Kidney epithelial cell (primary cell): ENCODE results near the gene ATP8A1. TPM values are rescaled to one million over a fixed set of nuclear protein-coding genes. Genes with fewer than 3 reads are reported as not detected.
"Not testable (repeated sequence)": the region's sequence is repeated elsewhere in the genome, so short reads cannot be mapped to it uniquely, and the experiment has no call there.

ENCODE experiments used
- DNase-seq: peaks from one replicate; pipeline ENCODE4 v3.0.0-alpha.2; 2010; ENCODE audit warnings: low read depth
- H3K27me3 ChIP-seq: 2 replicates; pipeline ENCODE4 v1.6.0; 2011; ENCODE audit warnings: low read length; ENCODE audit not compliant: control insufficient read depth, insufficient read depth
- H3K36me3 ChIP-seq: 2 replicates; pipeline ENCODE4 v1.5.1; 2011; ENCODE audit warnings: low read length; ENCODE audit not compliant: control insufficient read depth, insufficient read depth
- H3K4me3 ChIP-seq: 2 replicates; pipeline ENCODE4 v1.5.1; 2011; ENCODE audit warnings: low read depth, mild to moderate bottlenecking, control low read depth, low read length
- CTCF ChIP-seq: IDR thresholded peaks from 2 replicates; pipeline ENCODE4 v1.5.1; 2011; ENCODE audit warnings: mild to moderate bottlenecking, moderate library complexity, low read length, control low read depth, inconsistent platforms; ENCODE audit not compliant: insufficient read depth, poor library complexity, severe bottlenecking
- total RNA-seq: library from RNA; depleted of rRNA; stranded (reverse); fragments of >200 nt; gene quantifications from 2 replicates; pipeline ENCODE4 v1.2.3, GENCODE V29; 2015

The ATP8A1 gene
- total RNA-seq, 1 donor from 2014 or later: 3.3 TPM

GRCh38 chr4:42489095-42489494 is 167.8 kb downstream of the ATP8A1 start:
- H3K36me3 ChIP-seq: no peaks in the 10 kb centered on the region
- TF ChIP-seq CTCF: no peak
- no peaks in the 10 kb centered on the region for H3K27me3 ChIP-seq
- H3K4me3 ChIP-seq: no peak overlapping the region
- DNase-seq: no peak

GRCh38 chr4:42488554-42488953 is 168.4 kb downstream of the ATP8A1 start:
- Histone ChIP-seq H3K27me3 (no peaks in the 10 kb centered on the region), H3K4me3 (no peak overlapping the region), H3K36me3 (no peaks in the 10 kb centered on the region)
- DNase-seq: no peak
- TF ChIP-seq CTCF: no peak

GRCh38 chr4:42488114-42488513 is 168.8 kb downstream of the ATP8A1 start:
- Histone ChIP-seq H3K36me3 (no peaks in the 10 kb centered on the region), H3K27me3 (no peaks in the 10 kb centered on the region), H3K4me3 (no peak overlapping the region)
- DNase-seq: no peak
- TF ChIP-seq CTCF: no peak

- H3K4me3 ChIP-seq: no peak overlapping the region
- no peak for TF ChIP-seq CTCF
- DNase-seq: no peak
- H3K36me3 ChIP-seq: no peaks in the 10 kb centered on the region
- H3K27me3 ChIP-seq: no peaks in the 10 kb centered on the region
These were observed 169.7 kb downstream of the ATP8A1 start for GRCh38 chr4:42487230-42487629.

GRCh38 chr4:42486156-42486555 is 170.7 kb downstream of the ATP8A1 start:
- not testable (repeated sequence) for H3K4me3 ChIP-seq, H3K36me3 ChIP-seq, DNase-seq

GRCh38 chr4:42484630-42485029 is 172.3 kb downstream of the ATP8A1 start:
- no peak for DNase-seq
- Histone ChIP-seq H3K4me3 (no peak overlapping the region), H3K36me3 (no peaks in the 10 kb centered on the region), H3K27me3 (no peaks in the 10 kb centered on the region)
- no peak for TF ChIP-seq CTCF

More at GRCh38 chr4:42486156-42486555, 170.7 kb downstream of the ATP8A1 start:
- H3K27me3 ChIP-seq: not testable (repeated sequence)
